Iris pigment epithelial cell (primary cell): Measurements from ENCODE around the gene ATXN7L1.
"Not testable (repeated sequence)": the region's sequence is repeated elsewhere in the genome, so short reads cannot be mapped to it uniquely, and the experiment has no call there.

Experiments used
- DNase-seq: peaks from one replicate; pipeline ENCODE4 v3.0.0-alpha.2; 2011; ENCODE audit warnings: low read depth

ATXN7L1 gene

GRCh38 chr7:105890290-105890997, 14.0 kb upstream of the ATXN7L1 start:
- peak; percentile 20 for DNase-seq

GRCh38 chr7:105887569-105888189, 11.3 kb upstream of the ATXN7L1 start:
- no peak for DNase-seq

DNA sequence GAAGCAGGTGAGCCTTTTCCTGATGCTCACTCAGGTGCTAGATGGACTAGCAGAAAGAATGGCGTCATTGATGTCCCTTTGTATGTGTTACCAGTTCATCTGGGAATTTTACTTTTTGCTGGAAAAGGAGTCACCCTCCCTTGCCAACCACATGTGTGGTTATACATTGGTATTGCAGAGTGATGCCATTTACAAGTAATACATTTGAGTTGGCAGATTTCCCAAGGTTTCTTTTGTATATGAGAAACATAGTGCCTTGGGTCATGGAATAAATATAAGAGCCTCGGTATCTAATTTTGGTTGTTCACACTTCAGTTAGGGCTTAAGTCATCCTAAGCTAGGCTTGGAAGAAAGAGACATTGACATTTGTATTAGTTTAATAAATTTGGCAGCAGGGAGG, 10.4 kb upstream of the ATXN7L1 start:
- DNase-seq, result no peak

GRCh38 chr7:105885387-105886111, 9.2 kb upstream of the ATXN7L1 start:
- DNase-seq, result no peak

DNA sequence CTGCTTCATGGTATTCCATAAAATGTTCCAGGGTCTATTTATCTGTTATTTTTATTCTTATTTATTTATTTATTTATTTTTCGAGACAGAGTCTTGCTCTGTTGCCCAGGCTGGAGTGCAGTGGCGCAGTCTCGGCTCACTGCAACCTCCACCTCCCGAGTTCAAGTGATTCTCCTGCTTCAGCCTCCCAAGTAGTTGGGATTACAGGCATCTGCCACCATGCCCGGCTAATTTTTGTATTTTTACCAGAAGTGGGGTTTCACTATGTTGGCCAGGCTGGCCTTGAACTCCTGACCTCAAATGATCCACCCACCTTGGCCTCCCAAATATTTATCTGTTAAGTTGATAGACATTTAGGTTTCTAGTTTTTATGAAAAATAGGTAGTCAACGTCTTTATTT, 6.8 kb upstream of the ATXN7L1 start:
- not testable (repeated sequence) for DNase-seq

GRCh38 chr7:105881439-105881838, 5.0 kb upstream of the ATXN7L1 start:
- DNase-seq, result no peak

DNA sequence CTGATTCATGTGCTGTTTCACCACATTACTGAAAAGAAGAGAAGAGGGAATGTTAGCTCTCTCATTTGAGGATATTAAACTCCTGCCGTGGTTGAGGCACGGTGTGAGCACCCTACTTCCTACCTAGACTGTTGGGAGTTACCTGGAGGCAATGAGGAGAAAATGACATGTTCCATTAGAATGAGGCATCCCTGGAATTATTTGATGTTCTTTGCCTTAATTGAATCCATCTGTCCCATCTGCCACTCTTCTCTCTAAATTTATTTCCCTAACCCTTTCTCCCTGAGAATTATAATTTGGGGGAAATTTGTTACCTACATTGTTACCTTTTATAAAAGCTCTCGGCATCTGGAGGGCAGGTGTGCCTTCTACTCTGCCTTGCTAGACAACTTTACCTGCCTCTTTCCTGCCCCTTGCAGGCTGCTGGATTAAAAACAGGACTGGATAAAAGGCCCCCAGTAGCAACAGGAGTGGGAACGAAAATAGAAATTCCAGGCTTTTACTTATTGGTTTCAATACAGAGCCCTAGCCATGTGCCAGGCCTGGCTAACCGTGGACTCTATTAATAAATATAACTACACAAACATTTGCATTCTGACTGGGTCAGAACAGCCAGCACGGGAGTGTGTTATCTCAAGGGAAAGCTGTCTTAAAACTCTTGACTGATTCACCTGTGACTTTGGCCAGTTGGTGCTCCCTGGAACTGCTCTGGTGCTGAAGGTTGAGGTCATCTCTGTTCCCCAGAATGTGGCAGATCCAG, 4.4 kb upstream of the ATXN7L1 start:
- DNase-seq, result no peak

GRCh38 chr7:105879782-105880181, 3.4 kb upstream of the ATXN7L1 start:
- no peak for DNase-seq

GRCh38 chr7:105878746-105879605, 2.6 kb upstream of the ATXN7L1 start:
- no peak for DNase-seq

GRCh38 chr7:105877736-105878135, 1.3 kb upstream of the ATXN7L1 start:
- DNase-seq, result no peak

DNA sequence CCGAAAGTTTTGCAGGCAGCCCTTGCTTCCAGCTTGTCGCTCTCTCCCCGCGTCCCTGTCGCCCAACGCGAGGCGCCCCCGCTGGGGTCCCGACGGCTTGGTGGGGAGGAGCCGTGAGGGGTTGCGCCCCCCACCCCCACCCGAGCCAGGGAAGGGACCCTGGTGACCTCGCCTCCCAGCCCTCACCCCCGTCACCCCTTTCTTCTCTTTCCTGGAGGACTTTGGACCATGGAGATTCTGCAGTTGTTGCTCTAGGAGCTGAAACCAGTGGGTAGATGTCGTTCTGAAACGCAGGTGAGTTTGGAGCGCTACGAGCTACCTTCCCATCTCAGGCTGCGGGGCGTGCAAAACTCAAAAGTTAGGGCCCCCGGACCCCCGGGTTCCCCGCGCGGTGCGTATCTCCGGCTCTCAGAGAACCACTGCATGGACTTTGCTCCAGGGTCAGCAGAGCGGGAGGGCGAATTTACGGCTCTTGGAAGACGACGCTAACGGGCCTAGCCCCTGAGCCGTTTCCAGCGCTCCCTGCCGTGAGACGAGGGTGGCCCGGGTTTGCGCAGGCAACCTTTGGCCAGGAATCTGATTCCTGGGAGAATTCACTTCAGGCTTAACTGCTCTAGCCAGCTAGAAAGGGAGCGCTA, 684 bp upstream of the ATXN7L1 start:
- peak; percentile 31 for DNase-seq

DNA sequence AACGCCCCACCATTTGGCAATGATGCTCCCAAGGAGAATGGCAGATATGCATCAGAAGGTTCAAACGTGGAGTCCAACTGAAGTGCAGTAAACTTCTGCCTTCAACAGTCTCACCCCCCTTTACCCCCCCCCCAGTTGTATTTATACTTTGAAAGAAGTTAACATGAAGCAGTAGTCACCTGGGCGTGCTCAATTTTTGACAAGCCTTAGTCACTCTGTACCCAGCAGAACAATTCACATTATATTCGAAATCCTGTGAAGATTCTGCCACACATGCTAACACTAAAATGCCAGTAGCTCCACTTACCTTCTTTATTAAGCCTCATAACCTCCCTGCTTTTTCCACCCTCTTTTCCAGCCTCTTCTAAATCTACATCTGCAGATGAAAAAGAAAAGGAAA, 894 bp downstream of the ATXN7L1 start:
- no peak for DNase-seq

- no peak for DNase-seq
Measured at GRCh38 chr7:105874055-105874454, 2.3 kb downstream of the ATXN7L1 start.

- DNase-seq, result no peak
Measured at GRCh38 chr7:105872491-105872890, 3.9 kb downstream of the ATXN7L1 start.

- no peak for DNase-seq
Measured at GRCh38 chr7:105871142-105871541, 5.3 kb downstream of the ATXN7L1 start.

GRCh38 chr7:105866102-105866801, 10.1 kb downstream of the ATXN7L1 start:
- no peak for DNase-seq

DNA sequence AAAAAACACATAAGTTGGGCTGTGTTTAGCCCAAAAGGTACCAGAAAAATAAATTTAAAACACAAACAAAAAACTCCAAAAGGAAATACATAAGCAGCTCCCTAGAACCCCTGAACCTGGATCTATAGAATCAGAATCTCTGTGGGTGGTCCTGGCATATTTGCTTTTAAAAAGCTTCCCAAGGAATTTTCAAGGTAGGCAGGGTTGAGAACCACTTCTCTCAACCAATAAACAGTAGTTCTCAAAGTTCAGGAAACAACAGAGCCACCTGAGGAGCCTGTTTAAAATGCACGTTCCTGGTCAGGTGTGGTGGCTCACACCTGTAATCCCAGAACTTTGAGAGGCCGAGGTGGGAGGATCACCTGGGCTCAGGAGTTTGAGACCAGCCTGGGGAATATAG, 12.5 kb downstream of the ATXN7L1 start:
- DNase-seq, result no peak

GRCh38 chr7:105862770-105863169, 13.6 kb downstream of the ATXN7L1 start:
- DNase-seq, result no peak

GRCh38 chr7:105862276-105862675, 14.1 kb downstream of the ATXN7L1 start:
- no peak for DNase-seq

DNA sequence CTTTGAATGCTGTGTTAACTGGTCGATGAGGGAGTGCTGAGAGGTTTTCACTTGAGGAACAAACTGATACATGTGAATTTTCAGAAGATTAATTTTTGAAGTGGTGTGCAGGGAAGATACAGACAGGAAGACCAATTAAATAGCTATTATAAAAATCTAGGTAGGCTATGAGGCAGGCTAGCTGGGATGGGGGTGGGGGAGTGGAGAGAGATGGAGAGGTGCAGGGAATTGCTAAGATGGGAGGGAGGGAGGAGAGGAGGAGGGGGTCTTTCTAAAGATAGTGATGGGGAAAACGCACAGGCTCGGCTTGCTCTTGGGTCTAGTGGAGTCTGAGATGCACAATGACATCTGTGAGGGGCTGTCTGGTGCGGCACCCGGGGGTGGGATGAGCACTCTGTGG, 15.2 kb downstream of the ATXN7L1 start:
- no peak for DNase-seq
